ENCODE data around the gene TCF3. TPM values are rescaled to one million over a fixed set of nuclear protein-coding genes. Genes with fewer than 3 reads are reported as not detected.

Gene TCF3
- polyA plus RNA-seq, 1 donor (not counting 4 experiments of a cell fraction or from before 2014, with no cell fraction given): 40.0 TPM

DNA sequence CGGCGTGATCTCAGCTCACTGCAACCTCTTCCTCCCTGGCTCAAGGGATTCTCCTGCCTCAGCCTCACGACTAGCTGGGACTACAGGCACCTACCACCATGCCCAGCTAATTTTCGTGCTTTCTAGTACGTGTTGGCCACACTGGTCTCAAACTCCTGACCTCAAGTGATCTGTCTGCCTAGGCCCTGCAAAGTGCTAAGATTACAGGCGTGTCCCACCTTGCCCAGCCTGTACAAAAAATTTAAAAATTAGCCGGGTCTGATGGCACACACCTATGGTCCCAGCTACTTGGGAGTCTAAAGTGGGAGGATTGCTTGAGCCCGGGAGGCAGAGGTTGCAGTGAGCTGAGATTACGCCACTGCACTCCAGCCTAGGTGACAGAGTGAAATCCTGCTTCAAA, 79.6 kb downstream of the TCF3 start:
- no peaks in the 10 kb centered on the region for H3K4me1 ChIP-seq (ENCODE audit: control insufficient read depth, extremely low read depth, insufficient read depth, low read length)
- peaks cover 0 to 10% of the 10 kb centered on the region in 2 experiments for H3K36me3 ChIP-seq (ENCODE audit: control insufficient read depth in 2 of 2, extremely low read depth in 1 of 2, insufficient read depth in 2 of 2, low read length in 2 of 2)
- DNase-seq (ENCODE audit: low read depth, low spot score) (no peak), FAIRE-seq (no peak)
- TF ChIP-seq EZH2 (IDR thresholded peaks at IDR 0.05; ENCODE audit: low read length): no peak
- TF ChIP-seq, protein P1, sequence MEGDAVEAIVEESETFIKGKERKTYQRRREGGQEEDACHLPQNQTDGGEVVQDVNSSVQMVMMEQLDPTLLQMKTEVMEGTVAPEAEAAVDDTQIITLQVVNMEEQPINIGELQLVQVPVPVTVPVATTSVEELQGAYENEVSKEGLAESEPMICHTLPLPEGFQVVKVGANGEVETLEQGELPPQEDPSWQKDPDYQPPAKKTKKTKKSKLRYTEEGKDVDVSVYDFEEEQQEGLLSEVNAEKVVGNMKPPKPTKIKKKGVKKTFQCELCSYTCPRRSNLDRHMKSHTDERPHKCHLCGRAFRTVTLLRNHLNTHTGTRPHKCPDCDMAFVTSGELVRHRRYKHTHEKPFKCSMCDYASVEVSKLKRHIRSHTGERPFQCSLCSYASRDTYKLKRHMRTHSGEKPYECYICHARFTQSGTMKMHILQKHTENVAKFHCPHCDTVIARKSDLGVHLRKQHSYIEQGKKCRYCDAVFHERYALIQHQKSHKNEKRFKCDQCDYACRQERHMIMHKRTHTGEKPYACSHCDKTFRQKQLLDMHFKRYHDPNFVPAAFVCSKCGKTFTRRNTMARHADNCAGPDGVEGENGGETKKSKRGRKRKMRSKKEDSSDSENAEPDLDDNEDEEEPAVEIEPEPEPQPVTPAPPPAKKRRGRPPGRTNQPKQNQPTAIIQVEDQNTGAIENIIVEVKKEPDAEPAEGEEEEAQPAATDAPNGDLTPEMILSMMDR (optimal IDR thresholded peaks at IDR 0.05 in 1 of 3, IDR thresholded peaks at IDR 0.05 in 1 of 3, conservative IDR thresholded peaks at IDR 0.05 in 1 of 3; ENCODE audit: extremely low read depth in 1 of 3, insufficient read depth in 2 of 3, low read length in 3 of 3): no peak
- no peak overlapping the region for H3K4me2 ChIP-seq (ENCODE audit: control insufficient read depth, extremely low read depth, insufficient read depth, low read depth, low read length)
- no peaks in the 10 kb centered on the region for H3K79me2 ChIP-seq (ENCODE audit: control insufficient read depth, insufficient read depth, low read length)
- H2AFZ ChIP-seq (ENCODE audit: control insufficient read depth, low read length): no peak overlapping the region
- no peaks in the 10 kb centered on the region for H3K9me1 ChIP-seq (ENCODE audit: control insufficient read depth, extremely low read depth, insufficient read depth, low read length)
- no peak overlapping the region for H3K4me3 ChIP-seq (ENCODE audit: control insufficient read depth in 2 of 3, extremely low read depth in 1 of 3, insufficient read depth in 2 of 3, low read depth in 1 of 3, low read length in 3 of 3)
- dilution Hi-C loops (cut with MboI; ENCODE audit: extremely low pct_ligation_motif_present, low sequenced_read_pairs): no loop called here
- no peaks in the 10 kb centered on the region for H3K9me3 ChIP-seq (ENCODE audit: control insufficient read depth, low read depth, low read length)
- H3K27ac ChIP-seq (ENCODE audit: control insufficient read depth, insufficient read depth, low read length): no peak overlapping the region
- peaks cover 11% of the 10 kb centered on the region for H3K27me3 ChIP-seq (ENCODE audit: control insufficient read depth, extremely low read depth, insufficient read depth, low read length)
- H4K20me1 ChIP-seq (ENCODE audit: control insufficient read depth, extremely low read depth, insufficient read depth, low read length): no peaks in the 10 kb centered on the region
- no peak overlapping the region for H3K9ac ChIP-seq (ENCODE audit: control insufficient read depth, extremely low read depth, insufficient read depth, low read length)

DNA sequence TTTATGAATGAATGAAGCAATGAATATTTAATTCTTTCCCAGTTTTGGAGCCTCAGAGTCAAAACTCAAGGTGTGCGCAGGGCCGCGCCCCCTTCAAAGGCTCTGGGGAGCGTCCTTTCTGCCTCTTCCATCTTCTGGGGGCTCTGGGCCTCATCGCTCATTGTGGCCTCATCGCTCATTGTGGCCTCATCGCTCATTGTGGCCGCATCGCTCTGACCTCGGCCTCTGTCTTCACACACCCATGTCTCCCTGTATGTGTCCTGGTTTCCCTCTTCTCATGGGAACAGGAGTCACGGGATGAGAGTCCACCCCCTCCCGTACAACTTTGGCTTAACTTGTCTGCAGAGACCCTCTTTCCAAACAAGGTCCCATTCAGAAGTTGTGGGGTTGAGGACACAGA, 81.1 kb downstream of the TCF3 start:
- H3K4me3 ChIP-seq (ENCODE audit: control insufficient read depth in 2 of 3, extremely low read depth in 1 of 3, insufficient read depth in 2 of 3, low read depth in 1 of 3, low read length in 3 of 3): no peak overlapping the region
- no peak overlapping the region for H3K4me2 ChIP-seq (ENCODE audit: control insufficient read depth, extremely low read depth, insufficient read depth, low read depth, low read length)
- DNase-seq (ENCODE audit: low read depth, low spot score): no peak
- peaks cover 0 to 6% of the 10 kb centered on the region in 2 experiments for H3K36me3 ChIP-seq (ENCODE audit: control insufficient read depth in 2 of 2, extremely low read depth in 1 of 2, insufficient read depth in 2 of 2, low read length in 2 of 2)
- H3K9me3 ChIP-seq (ENCODE audit: control insufficient read depth, low read depth, low read length): no peaks in the 10 kb centered on the region
- H3K27me3 ChIP-seq (ENCODE audit: control insufficient read depth, extremely low read depth, insufficient read depth, low read length): peaks cover 11% of the 10 kb centered on the region
- no peaks in the 10 kb centered on the region for H4K20me1 ChIP-seq (ENCODE audit: control insufficient read depth, extremely low read depth, insufficient read depth, low read length)
- H3K9ac ChIP-seq (ENCODE audit: control insufficient read depth, extremely low read depth, insufficient read depth, low read length): no peak overlapping the region
- no peak overlapping the region for H2AFZ ChIP-seq (ENCODE audit: control insufficient read depth, low read length)
- no peaks in the 10 kb centered on the region for H3K9me1 ChIP-seq (ENCODE audit: control insufficient read depth, extremely low read depth, insufficient read depth, low read length)
- peaks cover 4% of the 10 kb centered on the region for H3K79me2 ChIP-seq (ENCODE audit: control insufficient read depth, insufficient read depth, low read length)
- H3K27ac ChIP-seq (ENCODE audit: control insufficient read depth, insufficient read depth, low read length): no peak overlapping the region
- no peak for FAIRE-seq
- no peaks in the 10 kb centered on the region for H3K4me1 ChIP-seq (ENCODE audit: control insufficient read depth, extremely low read depth, insufficient read depth, low read length)
- TF ChIP-seq, protein P1 (optimal IDR thresholded peaks at IDR 0.05 in 1 of 3, IDR thresholded peaks at IDR 0.05 in 1 of 3, conservative IDR thresholded peaks at IDR 0.05 in 1 of 3; ENCODE audit: extremely low read depth in 1 of 3, insufficient read depth in 2 of 3, low read length in 3 of 3): no peak
- TF ChIP-seq EZH2 (IDR thresholded peaks at IDR 0.05; ENCODE audit: low read length): no peak
- dilution Hi-C loops (cut with MboI; ENCODE audit: extremely low pct_ligation_motif_present, low sequenced_read_pairs): no loop called here

All from keratinocyte (primary cell).